K562 (cell line): ENCODE results near the gene PRRC2A. TPM values are rescaled to one million over a fixed set of nuclear protein-coding genes. Genes with fewer than 3 reads are reported as not detected.
A peak's percentile ranks its signal among the peaks of the same experiment; 100 is the strongest.

ENCODE experiments used
- ASH1L ChIP-seq: fragments of 450-650 bp; IDR thresholded peaks from 2 replicates; pipeline ENCODE4 v1.6.1; 2018; ENCODE audit warnings: borderline replicate concordance, mild to moderate bottlenecking, low read depth; ENCODE audit not compliant: partially characterized antibody
- ATF4 ChIP-seq: fragments of 450-650 bp; formaldehyde crosslinking; IDR thresholded peaks from 2 replicates; pipeline ENCODE4 v1.4.0; 2022; ENCODE audit warnings: mild to moderate bottlenecking, moderate library complexity
- CBX5 ChIP-seq: IDR thresholded peaks from 2 replicates; pipeline ENCODE4 v1.6.1; 2014; ENCODE audit warnings: low read depth, borderline replicate concordance
- DACH1 ChIP-seq: fragments of 450-650 bp; IDR thresholded peaks from 2 replicates; pipeline ENCODE4 v1.6.1; 2018; ENCODE audit not compliant: partially characterized antibody
- MCM3 ChIP-seq: fragments of 450-650 bp; IDR thresholded peaks from 2 replicates; pipeline ENCODE4 v1.6.1; 2016
- MCM5 ChIP-seq: fragments of 450-650 bp; IDR thresholded peaks from 2 replicates; pipeline ENCODE4 v1.6.1; 2016; ENCODE audit warnings: low read depth
- ZNF140 ChIP-seq: fragments of 250-450 bp; sonication (Bioruptor Pico); IDR thresholded peaks from 2 replicates; pipeline ENCODE4 v1.8.0; 2021; ENCODE audit warnings: moderate library complexity, mild to moderate bottlenecking, inconsistent platforms
- ZNF395 ChIP-seq: fragments of 200-800 bp; sonication (Bioruptor generic); IDR thresholded peaks from 2 replicates; pipeline ENCODE4 v1.6.1; 2017; ENCODE audit warnings: missing genetic modification characterization, missing compliant biosample characterization
- polyA plus RNA-seq, 8 experiments: library from polyadenylated mRNA; depleted of rRNA in 4 of 8; stranded (reverse) in 5 of 8; unstranded in 3 of 8; fragments of >200 nt; fragmentation: Nextera tagmentation in 2 of 8; fragmentation: Illumina TruSeq in 1 of 8; extraction: Ambion mirVana in 2 of 8; extraction: Trizol in 1 of 8; gene quantifications; 2 replicates each; pipeline versions ENCODE4 v1.2.1 to v1.2.3, GENCODE V29; 2011 to 2014; ENCODE audit warnings: inconsistent platforms in 1 of 8, missing spikeins in 1 of 8
- total RNA-seq, 7 experiments: library from RNA; depleted of rRNA in 6 of 7; stranded (reverse); fragments of >200 nt in 6 of 7; fragmentation: Illumina TruSeq in 2 of 7; extraction: Trizol in 2 of 7; gene quantifications; 2 replicates each; pipeline versions ENCODE4 v1.2.1 to v1.2.3, GENCODE V29; 2011 to 2021; ENCODE audit warnings: low replicate concordance in 1 of 7
- TF ChIP-seq, protein P1 (sequence below): fragments of 250-450 bp; sonication (Bioruptor Pico); IDR thresholded peaks from 2 replicates; pipeline ENCODE4 v1.8.0; 2021; ENCODE audit warnings: borderline replicate concordance, mild to moderate bottlenecking, moderate library complexity; ENCODE audit not compliant: poor library complexity, severe bottlenecking
- TF ChIP-seq, protein P2 (sequence below): fragments of 450-650 bp; IDR thresholded peaks from 2 replicates; pipeline ENCODE4 v1.7.0; 2016; ENCODE audit warnings: borderline replicate concordance
- TF ChIP-seq, protein P3 (sequence below), 2 experiments: fragments of 450-650 bp in 1 of 2; sonication (generic) in 1 of 2; formaldehyde crosslinking in 1 of 2; IDR thresholded peaks; 2 replicates each; pipeline versions ENCODE4 v1.7.1 to v1.9.0; 2016 to 2022; ENCODE audit warnings: inconsistent platforms in 1 of 2, mild to moderate bottlenecking in 1 of 2, missing genetic modification reagents in 1 of 2

PRRC2A gene
- total and polyA plus RNA-seq, 9 of the 15 experiments (the other 6 are each of a cell fraction or from before 2014, with no cell fraction given): 1.0 to 332 (median 63.0) TPM

- TF ChIP-seq, protein P1, sequence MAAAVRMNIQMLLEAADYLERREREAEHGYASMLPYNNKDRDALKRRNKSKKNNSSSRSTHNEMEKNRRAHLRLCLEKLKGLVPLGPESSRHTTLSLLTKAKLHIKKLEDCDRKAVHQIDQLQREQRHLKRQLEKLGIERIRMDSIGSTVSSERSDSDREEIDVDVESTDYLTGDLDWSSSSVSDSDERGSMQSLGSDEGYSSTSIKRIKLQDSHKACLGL (CRISPR knock-in tag): no peak
- TF ChIP-seq ATF4 (no peak), ASH1L (peak; percentile 62), DACH1 (no peak), CBX5 (no peak), MCM5 (0 out of 2 replicates have a peak, but pooled peaks have one; percentile 93), ZNF140 (CRISPR knock-in tag) (no peak), ZNF395 (CRISPR knock-in tag) (no peak), MCM3 (no peak)
- TF ChIP-seq, protein P2, sequence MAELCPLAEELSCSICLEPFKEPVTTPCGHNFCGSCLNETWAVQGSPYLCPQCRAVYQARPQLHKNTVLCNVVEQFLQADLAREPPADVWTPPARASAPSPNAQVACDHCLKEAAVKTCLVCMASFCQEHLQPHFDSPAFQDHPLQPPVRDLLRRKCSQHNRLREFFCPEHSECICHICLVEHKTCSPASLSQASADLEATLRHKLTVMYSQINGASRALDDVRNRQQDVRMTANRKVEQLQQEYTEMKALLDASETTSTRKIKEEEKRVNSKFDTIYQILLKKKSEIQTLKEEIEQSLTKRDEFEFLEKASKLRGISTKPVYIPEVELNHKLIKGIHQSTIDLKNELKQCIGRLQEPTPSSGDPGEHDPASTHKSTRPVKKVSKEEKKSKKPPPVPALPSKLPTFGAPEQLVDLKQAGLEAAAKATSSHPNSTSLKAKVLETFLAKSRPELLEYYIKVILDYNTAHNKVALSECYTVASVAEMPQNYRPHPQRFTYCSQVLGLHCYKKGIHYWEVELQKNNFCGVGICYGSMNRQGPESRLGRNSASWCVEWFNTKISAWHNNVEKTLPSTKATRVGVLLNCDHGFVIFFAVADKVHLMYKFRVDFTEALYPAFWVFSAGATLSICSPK: peak; percentile 82; the same call in 1 of the 2 replicates
- TF ChIP-seq, protein P3, sequence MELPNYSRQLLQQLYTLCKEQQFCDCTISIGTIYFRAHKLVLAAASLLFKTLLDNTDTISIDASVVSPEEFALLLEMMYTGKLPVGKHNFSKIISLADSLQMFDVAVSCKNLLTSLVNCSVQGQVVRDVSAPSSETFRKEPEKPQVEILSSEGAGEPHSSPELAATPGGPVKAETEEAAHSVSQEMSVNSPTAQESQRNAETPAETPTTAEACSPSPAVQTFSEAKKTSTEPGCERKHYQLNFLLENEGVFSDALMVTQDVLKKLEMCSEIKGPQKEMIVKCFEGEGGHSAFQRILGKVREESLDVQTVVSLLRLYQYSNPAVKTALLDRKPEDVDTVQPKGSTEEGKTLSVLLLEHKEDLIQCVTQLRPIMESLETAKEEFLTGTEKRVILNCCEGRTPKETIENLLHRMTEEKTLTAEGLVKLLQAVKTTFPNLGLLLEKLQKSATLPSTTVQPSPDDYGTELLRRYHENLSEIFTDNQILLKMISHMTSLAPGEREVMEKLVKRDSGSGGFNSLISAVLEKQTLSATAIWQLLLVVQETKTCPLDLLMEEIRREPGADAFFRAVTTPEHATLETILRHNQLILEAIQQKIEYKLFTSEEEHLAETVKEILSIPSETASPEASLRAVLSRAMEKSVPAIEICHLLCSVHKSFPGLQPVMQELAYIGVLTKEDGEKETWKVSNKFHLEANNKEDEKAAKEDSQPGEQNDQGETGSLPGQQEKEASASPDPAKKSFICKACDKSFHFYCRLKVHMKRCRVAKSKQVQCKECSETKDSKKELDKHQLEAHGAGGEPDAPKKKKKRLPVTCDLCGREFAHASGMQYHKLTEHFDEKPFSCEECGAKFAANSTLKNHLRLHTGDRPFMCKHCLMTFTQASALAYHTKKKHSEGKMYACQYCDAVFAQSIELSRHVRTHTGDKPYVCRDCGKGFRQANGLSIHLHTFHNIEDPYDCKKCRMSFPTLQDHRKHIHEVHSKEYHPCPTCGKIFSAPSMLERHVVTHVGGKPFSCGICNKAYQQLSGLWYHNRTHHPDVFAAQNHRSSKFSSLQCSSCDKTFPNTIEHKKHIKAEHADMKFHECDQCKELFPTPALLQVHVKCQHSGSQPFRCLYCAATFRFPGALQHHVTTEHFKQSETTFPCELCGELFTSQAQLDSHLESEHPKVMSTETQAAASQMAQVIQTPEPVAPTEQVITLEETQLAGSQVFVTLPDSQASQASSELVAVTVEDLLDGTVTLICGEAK (IDR thresholded peaks at IDR 0.05): peak; percentile 79
- TF ChIP-seq, protein P3 (CRISPR knock-in tag; IDR thresholded peaks at IDR 0.05): no peak
Measured at GRCh38 chr6:31621320-31621939, 915 bp downstream of the PRRC2A start (continued).
